ENCODE data around the gene IL1RL2.

The IL1RL2 gene

DNA sequence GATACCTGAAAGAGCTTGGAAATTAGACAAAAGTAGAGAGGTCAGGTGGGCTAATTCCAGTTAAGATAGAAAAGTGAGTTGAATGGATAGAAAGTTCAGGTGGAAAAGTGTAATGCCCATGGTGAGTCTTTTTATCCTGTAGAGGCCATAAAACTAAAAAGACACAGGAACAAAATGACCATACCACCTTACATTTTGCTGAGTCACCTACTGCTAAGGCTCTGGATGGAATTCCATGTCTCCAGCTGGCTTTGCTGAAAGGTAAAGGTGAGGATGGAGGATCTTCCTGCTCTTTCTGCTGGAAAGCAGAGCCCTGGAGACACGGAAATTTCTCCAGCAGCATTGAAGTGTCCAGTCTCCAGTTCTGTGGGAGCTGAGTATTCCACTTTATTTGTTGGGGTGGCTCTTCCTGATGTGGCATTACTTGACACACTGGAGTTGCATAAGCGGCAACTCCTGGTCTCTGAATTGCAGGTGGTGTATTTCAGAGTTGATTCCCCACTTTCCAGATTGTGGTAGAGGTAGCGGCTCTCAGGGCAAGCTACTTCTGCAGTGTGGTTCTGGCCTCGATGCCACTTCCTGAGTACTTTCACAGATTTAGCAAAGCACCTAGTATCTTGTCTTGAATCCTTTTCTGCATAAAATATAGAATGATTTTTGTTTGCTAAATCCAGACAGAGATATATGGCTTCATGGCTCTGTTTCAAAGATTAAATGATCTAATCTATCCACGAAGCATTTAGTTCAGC lies 10.7 kb downstream of the IL1RL2 start:
- Histone ChIP-seq H3K79me2 (ENCODE audit: insufficient read depth, low read length) (no peaks in the 10 kb centered on the region), H3K4me2 (ENCODE audit: low read length) (no peak overlapping the region), H3K9me2 (ENCODE audit: low read depth, low read length) (no peaks in the 10 kb centered on the region), H4K20me1 (ENCODE audit: insufficient read depth, low read length) (no peaks in the 10 kb centered on the region), H3K9ac (ENCODE audit: low read length) (no peak overlapping the region), H3K27ac (ENCODE audit: low read depth, low read length, poor library complexity, severe bottlenecking) (no peak overlapping the region), H3K27me3 (ENCODE audit: insufficient read depth, low read length) (no peaks in the 10 kb centered on the region), H2AFZ (ENCODE audit: low read length) (no peak overlapping the region), H3K9me3 (ENCODE audit: low read length) (no peaks in the 10 kb centered on the region), H3K36me3 (ENCODE audit: insufficient read depth, low read length) (no peaks in the 10 kb centered on the region), H3K4me1 (ENCODE audit: insufficient read depth, low read length, severe bottlenecking) (no peaks in the 10 kb centered on the region), H3K4me3 (ENCODE audit: low read depth, low read length, poor library complexity, severe bottlenecking) (no peak overlapping the region), H3F3A (ENCODE audit: insufficient read depth, low read length) (no peaks in the 10 kb centered on the region)
- TF ChIP-seq EZH2 (IDR thresholded peaks at IDR 0.05; ENCODE audit: borderline replicate concordance, low read length) = no peak
- TF ChIP-seq, protein P1, sequence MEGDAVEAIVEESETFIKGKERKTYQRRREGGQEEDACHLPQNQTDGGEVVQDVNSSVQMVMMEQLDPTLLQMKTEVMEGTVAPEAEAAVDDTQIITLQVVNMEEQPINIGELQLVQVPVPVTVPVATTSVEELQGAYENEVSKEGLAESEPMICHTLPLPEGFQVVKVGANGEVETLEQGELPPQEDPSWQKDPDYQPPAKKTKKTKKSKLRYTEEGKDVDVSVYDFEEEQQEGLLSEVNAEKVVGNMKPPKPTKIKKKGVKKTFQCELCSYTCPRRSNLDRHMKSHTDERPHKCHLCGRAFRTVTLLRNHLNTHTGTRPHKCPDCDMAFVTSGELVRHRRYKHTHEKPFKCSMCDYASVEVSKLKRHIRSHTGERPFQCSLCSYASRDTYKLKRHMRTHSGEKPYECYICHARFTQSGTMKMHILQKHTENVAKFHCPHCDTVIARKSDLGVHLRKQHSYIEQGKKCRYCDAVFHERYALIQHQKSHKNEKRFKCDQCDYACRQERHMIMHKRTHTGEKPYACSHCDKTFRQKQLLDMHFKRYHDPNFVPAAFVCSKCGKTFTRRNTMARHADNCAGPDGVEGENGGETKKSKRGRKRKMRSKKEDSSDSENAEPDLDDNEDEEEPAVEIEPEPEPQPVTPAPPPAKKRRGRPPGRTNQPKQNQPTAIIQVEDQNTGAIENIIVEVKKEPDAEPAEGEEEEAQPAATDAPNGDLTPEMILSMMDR (IDR thresholded peaks at IDR 0.05; ENCODE audit: low read length) = no peak

- Histone ChIP-seq H3K27me3 (ENCODE audit: insufficient read depth, low read length) (no peaks in the 10 kb centered on the region), H3K27ac (ENCODE audit: low read depth, low read length, poor library complexity, severe bottlenecking) (no peak overlapping the region), H2AFZ (ENCODE audit: low read length) (no peak overlapping the region), H3F3A (ENCODE audit: insufficient read depth, low read length) (no peaks in the 10 kb centered on the region), H4K20me1 (ENCODE audit: insufficient read depth, low read length) (no peaks in the 10 kb centered on the region), H3K4me2 (ENCODE audit: low read length) (no peak overlapping the region), H3K9me3 (ENCODE audit: low read length) (no peaks in the 10 kb centered on the region), H3K79me2 (ENCODE audit: insufficient read depth, low read length) (no peaks in the 10 kb centered on the region), H3K9me2 (ENCODE audit: low read depth, low read length) (no peaks in the 10 kb centered on the region), H3K36me3 (ENCODE audit: insufficient read depth, low read length) (no peaks in the 10 kb centered on the region), H3K4me3 (ENCODE audit: low read depth, low read length, poor library complexity, severe bottlenecking) (no peak overlapping the region), H3K4me1 (ENCODE audit: insufficient read depth, low read length, severe bottlenecking) (no peaks in the 10 kb centered on the region), H3K9ac (ENCODE audit: low read length) (no peak overlapping the region)
- TF ChIP-seq EZH2 (IDR thresholded peaks at IDR 0.05; ENCODE audit: borderline replicate concordance, low read length) = no peak
- TF ChIP-seq, protein P1 (IDR thresholded peaks at IDR 0.05; ENCODE audit: low read length) = no peak
These were observed 13.7 kb downstream of the IL1RL2 start for GRCh38 chr2:102200539-102200938.

DNA sequence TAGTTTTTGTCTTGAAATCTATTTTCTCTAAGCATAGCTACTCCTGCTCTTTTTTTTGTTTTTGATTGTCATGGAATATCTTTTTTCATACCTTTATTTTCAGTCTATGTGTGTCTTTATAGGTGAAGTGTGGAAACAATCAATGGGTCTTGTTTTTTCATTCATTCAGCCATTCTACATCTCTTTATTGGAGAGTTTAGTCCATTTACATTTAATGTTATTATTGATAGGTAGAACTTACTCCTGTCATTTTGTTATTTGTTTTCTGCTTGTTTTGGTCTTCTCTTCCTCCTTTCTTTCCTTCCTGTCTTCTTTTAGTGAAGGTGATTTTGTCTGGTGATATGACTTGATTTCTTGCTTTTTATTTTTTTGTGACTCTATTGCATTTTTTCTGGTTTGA lies 17.8 kb downstream of the IL1RL2 start:
- no peaks in the 10 kb centered on the region for H3F3A ChIP-seq (ENCODE audit: insufficient read depth, low read length)
- no peak overlapping the region for H3K9ac ChIP-seq (ENCODE audit: low read length)
- no peak overlapping the region for H2AFZ ChIP-seq (ENCODE audit: low read length)
- no peaks in the 10 kb centered on the region for H3K79me2 ChIP-seq (ENCODE audit: insufficient read depth, low read length)
- H3K4me3 ChIP-seq (ENCODE audit: low read depth, low read length, poor library complexity, severe bottlenecking) = no peak overlapping the region
- no peaks in the 10 kb centered on the region for H3K36me3 ChIP-seq (ENCODE audit: insufficient read depth, low read length)
- H3K9me3 ChIP-seq (ENCODE audit: low read length) = no peaks in the 10 kb centered on the region
- no peaks in the 10 kb centered on the region for H3K9me2 ChIP-seq (ENCODE audit: low read depth, low read length)
- TF ChIP-seq, protein P1 (IDR thresholded peaks at IDR 0.05; ENCODE audit: low read length) = no peak
- no peak for TF ChIP-seq EZH2 (IDR thresholded peaks at IDR 0.05; ENCODE audit: borderline replicate concordance, low read length)
- no peaks in the 10 kb centered on the region for H3K27me3 ChIP-seq (ENCODE audit: insufficient read depth, low read length)
- no peaks in the 10 kb centered on the region for H4K20me1 ChIP-seq (ENCODE audit: insufficient read depth, low read length)
- H3K4me1 ChIP-seq (ENCODE audit: insufficient read depth, low read length, severe bottlenecking) = no peaks in the 10 kb centered on the region
- H3K27ac ChIP-seq (ENCODE audit: low read depth, low read length, poor library complexity, severe bottlenecking) = no peak overlapping the region
- no peak overlapping the region for H3K4me2 ChIP-seq (ENCODE audit: low read length)

Measured in OCI-LY1 (cell line).